Small intestine (tissue), 7 donors: ENCODE results near the gene STX1B. TPM values are rescaled to one million over a fixed set of nuclear protein-coding genes. Genes with fewer than 3 reads are reported as not detected.

Experiments
- DNase-seq, 2 donors: peaks; one replicate each; pipeline versions ENCODE4 v3.0.0 to v3.0.0-alpha.2; 2013
- FAIRE-seq: peaks from 2 replicates; lab custom pipeline; 2012; peaks lifted over from hg19 to GRCh38; lab: Jason Lieb, UNC
- H3K27ac ChIP-seq, 3 donors: one replicate each; pipeline ENCODE4 v1.5.1; 2013; ENCODE audit warnings: low read length in 2 of 3, mild to moderate bottlenecking in 2 of 3, control low read depth in 1 of 3, inconsistent platforms in 1 of 3, low read depth in 1 of 3, moderate library complexity in 1 of 3
- H3K27me3 ChIP-seq, 3 donors: one replicate each; pipeline ENCODE4 v1.6.1; 2013; ENCODE audit warnings: low read length in 3 of 3, inconsistent platforms in 1 of 3; ENCODE audit not compliant: control insufficient read depth in 3 of 3, insufficient read depth in 3 of 3
- H3K36me3 ChIP-seq, 3 donors: one replicate each; pipeline ENCODE4 v1.6.1; 2013; ENCODE audit warnings: low read length in 3 of 3, inconsistent platforms in 1 of 3, low read depth in 1 of 3, mild to moderate bottlenecking in 1 of 3, moderate library complexity in 1 of 3; ENCODE audit not compliant: control insufficient read depth in 3 of 3, insufficient read depth in 2 of 3
- H3K4me1 ChIP-seq, 3 donors: one replicate each; pipeline ENCODE4 v1.6.1; 2013; ENCODE audit warnings: low read length in 2 of 3, inconsistent platforms in 1 of 3, low read depth in 1 of 3, mild to moderate bottlenecking in 1 of 3, moderate library complexity in 1 of 3; ENCODE audit not compliant: control insufficient read depth in 3 of 3, insufficient read depth in 2 of 3
- H3K4me3 ChIP-seq, 3 donors: one replicate each; pipeline ENCODE4 v1.5.1; 2013; ENCODE audit warnings: low read length in 3 of 3, control low read depth in 1 of 3, inconsistent platforms in 1 of 3, low read depth in 1 of 3, mild to moderate bottlenecking in 1 of 3, moderate library complexity in 1 of 3
- H3K9me3 ChIP-seq, 2 donors: one replicate each; pipeline ENCODE4 v1.6.1; 2013; ENCODE audit warnings: low read depth in 1 of 2, low read length in 1 of 2; ENCODE audit not compliant: control insufficient read depth in 2 of 2, insufficient read depth in 1 of 2
- WGBS, 3 donors: extraction: QIAGEN DNeasy Blood & Tissue Kit; methylation state at CpG; one replicate each; pipeline ENCODE4 v1.1.7; 2013; 5-methylcytosine and 5-hydroxymethylcytosine counted together
- polyA plus RNA-seq, 4 donors: library from polyadenylated mRNA; stranded (reverse) in 3 of 4; unstranded in 1 of 4; fragments of 200-250 nt in 3 of 4; fragments of 120-200 nt in 1 of 4; gene quantifications; one replicate each; pipeline versions ENCODE4 v1.2.1 to v1.2.3, GENCODE V29; 2013
- donor health status: healthy with polysubstance abuse.
- donor health status: control.
- donor health status: control.
- donor health status: Bipolar disorder and iron deficiency.
- donor health status: healthy.

The STX1B gene
- polyA plus RNA-seq, 4 donors, result 0.64 to 1.5 TPM; not detected in 2

- H3K36me3 ChIP-seq, result peaks cover 21 to 87% (median 35%) of the 10 kb centered on the region in 3 donors
- 93 to 96% (median 94%) methylated on average over 17 to 18 of the region's 18 CpGs for WGBS, 3 donors
These were observed 46.4 kb downstream of the STX1B start for GRCh38 chr16:30963925-30964511.

GRCh38 chr16:30961384-30961783, 49.1 kb downstream of the STX1B start:
- FAIRE-seq, result no peak

More at GRCh38 chr16:30963925-30964511, 46.4 kb downstream of the STX1B start:
- Histone ChIP-seq H3K9me3 (no peaks in the 10 kb centered on the region), H3K4me3 (no peak overlapping the region), H3K27me3 (no peaks in the 10 kb centered on the region), H3K4me1 (peaks cover 0 to 1% (median 0%) of the 10 kb centered on the region in 3 donors), H3K27ac (no peak overlapping the region)
- DNase-seq (no peak), FAIRE-seq (no peak)

GRCh38 chr16:30958175-30959079, 52.0 kb downstream of the STX1B start:
- DNase-seq (peak in 1 of 2 donors; percentile 36), FAIRE-seq (no peak)
- H3K36me3 ChIP-seq, result peaks cover 8 to 51% (median 14%) of the 10 kb centered on the region in 3 donors

More at GRCh38 chr16:30961384-30961783, 49.1 kb downstream of the STX1B start:
- no peak for DNase-seq
- WGBS, 3 donors, result 94 to 95% (median 95%) methylated on average over 11 of the region's 11 CpGs
- Histone ChIP-seq H3K9me3 (no peaks in the 10 kb centered on the region), H3K27me3 (no peaks in the 10 kb centered on the region), H3K36me3 (peaks cover 21 to 72% (median 31%) of the 10 kb centered on the region in 3 donors), H3K27ac (no peak overlapping the region), H3K4me1 (peaks cover 0 to 10% (median 4%) of the 10 kb centered on the region in 3 donors), H3K4me3 (no peak overlapping the region)

GRCh38 chr16:30957456-30958174, 52.8 kb downstream of the STX1B start, which contains the start of gene SETD1A:
Gene SETD1A (plus strand): TSS chr16:30957754. CDS start chr16:30958732, 978 bp downstream.
- peaks cover 5 to 50% (median 13%) of the 10 kb centered on the region in 3 donors for H3K36me3 ChIP-seq
- peak within 1 kb of the TSS; percentile 77 to 98 (median 96) for H3K27ac ChIP-seq
- 0 to 1% (median 0%) methylated on average over 43 to 85 of the region's 85 CpGs for WGBS, 3 donors
- no peaks in the 10 kb centered on the region for H3K9me3 ChIP-seq
- peak; percentile 94 to 97 for DNase-seq
- H3K4me3 ChIP-seq, result peak within 1 kb of the TSS; percentile 83 to 91 (median 83)
- peaks cover 0 to 25% (median 4%) of the 10 kb centered on the region in 3 donors for H3K4me1 ChIP-seq
- FAIRE-seq, result no peak
- no peaks in the 10 kb centered on the region for H3K27me3 ChIP-seq

More at GRCh38 chr16:30958175-30959079, 52.0 kb downstream of the STX1B start:
- no peaks in the 10 kb centered on the region for H3K27me3 ChIP-seq
- H3K4me1 ChIP-seq, result peaks cover 0 to 24% (median 4%) of the 10 kb centered on the region in 3 donors
- 11 to 21% (median 12%) methylated on average over 23 to 55 of the region's 55 CpGs for WGBS, 3 donors
- H3K9me3 ChIP-seq, result no peaks in the 10 kb centered on the region
- peak overlapping the region; percentile 66 to 91 (median 83) for H3K4me3 ChIP-seq
- peak overlapping the region in 1 of 3 donors; percentile 98 for H3K27ac ChIP-seq

GRCh38 chr16:30956601-30957455, 53.6 kb downstream of the STX1B start:
- FAIRE-seq, result no peak
- peaks cover 0 to 25% (median 4%) of the 10 kb centered on the region in 3 donors for H3K4me1 ChIP-seq

GRCh38 chr16:30954993-30955392, 55.4 kb downstream of the STX1B start:
- FAIRE-seq, result no peak
- peaks cover under 1 to 35% (median 4%) of the 10 kb centered on the region in 3 donors for H3K36me3 ChIP-seq
- no peaks in the 10 kb centered on the region for H3K27me3 ChIP-seq
- peak in 1 of 2 donors; percentile 22 for DNase-seq
- no peaks in the 10 kb centered on the region for H3K9me3 ChIP-seq
- 38 to 66% (median 39%) methylated on average over 8 of the region's 8 CpGs for WGBS, 3 donors
- no peak overlapping the region for H3K27ac ChIP-seq
- peaks cover 0 to 34% (median 4%) of the 10 kb centered on the region in 3 donors for H3K4me1 ChIP-seq
- no peak overlapping the region for H3K4me3 ChIP-seq

More at GRCh38 chr16:30956601-30957455, 53.6 kb downstream of the STX1B start:
- Histone ChIP-seq H3K36me3 (peaks cover 5 to 42% (median 9%) of the 10 kb centered on the region in 3 donors), H3K9me3 (no peaks in the 10 kb centered on the region), H3K4me3 (peak overlapping the region; percentile 83 to 91 (median 83)), H3K27ac (peak overlapping the region in 2 of 3 donors; percentile 96 to 98), H3K27me3 (no peaks in the 10 kb centered on the region)
- 22 to 27% (median 27%) methylated on average over 42 of the region's 42 CpGs for WGBS, 3 donors
- peak; percentile 69 to 88 for DNase-seq

- H3K27ac ChIP-seq, result no peak overlapping the region
- DNase-seq (peak; percentile 75 to 88), FAIRE-seq (no peak)
- H3K36me3 ChIP-seq, result peaks cover 0 to 24% (median 0%) of the 10 kb centered on the region in 3 donors
- no peak overlapping the region for H3K4me3 ChIP-seq
- no peaks in the 10 kb centered on the region for H3K9me3 ChIP-seq
- H3K4me1 ChIP-seq, result peaks cover 0 to 34% (median 1%) of the 10 kb centered on the region in 3 donors
- no peaks in the 10 kb centered on the region for H3K27me3 ChIP-seq
- 31 to 43% (median 37%) methylated on average over 15 of the region's 15 CpGs for WGBS, 3 donors
These were observed 56.8 kb downstream of the STX1B start for GRCh38 chr16:30953511-30954124.
